Measurements from ENCODE around the gene NBEAL1.
A peak's percentile ranks its signal among the peaks of the same experiment; 100 is the strongest.

The NBEAL1 gene

DNA sequence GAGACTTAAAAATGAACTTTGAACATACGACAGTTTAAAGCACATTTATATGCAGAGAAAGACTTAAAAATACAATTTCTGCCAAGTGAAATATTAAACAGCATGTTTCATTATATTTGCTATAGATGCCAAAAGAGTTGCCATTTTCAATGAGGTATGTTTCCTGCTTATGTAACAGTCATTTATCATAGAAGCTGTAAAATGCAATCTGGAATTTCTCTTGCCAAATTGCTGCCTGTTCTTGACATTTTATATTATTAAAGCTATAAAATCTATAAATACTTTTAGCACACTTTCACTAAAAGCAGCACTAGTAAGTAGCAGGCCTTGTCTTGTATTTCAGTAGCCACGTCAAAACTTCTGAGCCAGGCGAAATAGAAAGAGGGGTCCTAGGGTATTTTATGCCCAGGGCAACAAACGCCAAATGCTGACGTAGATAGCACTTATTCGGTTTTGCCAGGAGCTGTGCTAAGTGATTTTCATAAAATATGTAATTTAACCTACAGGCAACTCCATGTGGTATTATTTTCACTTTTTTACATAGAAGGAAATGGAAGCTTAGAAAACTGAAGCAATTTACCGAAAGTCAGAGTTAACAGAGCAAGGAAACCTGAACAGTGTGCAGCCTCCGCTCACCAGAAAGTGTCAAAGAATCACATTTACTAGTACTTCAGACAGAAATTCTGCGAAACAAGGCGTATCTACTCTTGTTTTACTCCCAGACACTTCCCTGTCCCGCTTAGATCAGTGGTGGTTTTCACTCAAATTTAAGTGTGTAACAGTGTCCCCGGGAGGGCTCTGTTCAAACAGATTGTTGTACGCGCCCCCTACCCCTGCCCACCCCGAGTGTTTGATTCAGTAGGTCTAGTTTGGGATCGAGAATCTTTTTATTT lies 222.9 kb downstream of the NBEAL1 start:
- Histone ChIP-seq H4K20me1 (ENCODE audit: insufficient read depth, low read length, poor library complexity, severe bottlenecking) (peaks cover 12% of the 10 kb centered on the region), H3K9me2 (replicated peaks; ENCODE audit: low read depth, low read length) (no peaks in the 10 kb centered on the region), H2AFZ (ENCODE audit: low read length) (peak overlapping the region; percentile 91; the same call in 1 of the 2 replicates), H3K4me2 (ENCODE audit: low read depth, low read length, poor library complexity, severe bottlenecking) (peak overlapping the region; percentile 56), H3K27me3 (ENCODE audit: insufficient read depth, low read length, poor library complexity, severe bottlenecking) (no peaks in the 10 kb centered on the region), H3K36me3 (ENCODE audit: insufficient read depth, low read length) (no peaks in the 10 kb centered on the region), H3K9ac (ENCODE audit: low read depth, low read length, poor library complexity, severe bottlenecking) (peak overlapping the region; percentile 92), H3F3A (ENCODE audit: low read depth) (no peaks in the 10 kb centered on the region), H3K4me1 (ENCODE audit: insufficient read depth, low read length, poor library complexity, severe bottlenecking) (peaks cover 21% of the 10 kb centered on the region), H3K9me3 (ENCODE audit: insufficient read depth, low read depth, low read length) (no peaks in the 10 kb centered on the region), H3K79me2 (ENCODE audit: insufficient read depth, low read length) (peaks cover 23% of the 10 kb centered on the region), H3K4me3 (ENCODE audit: low read length, poor library complexity, severe bottlenecking) (peak overlapping the region; percentile 95)
- TF ChIP-seq, protein P1, sequence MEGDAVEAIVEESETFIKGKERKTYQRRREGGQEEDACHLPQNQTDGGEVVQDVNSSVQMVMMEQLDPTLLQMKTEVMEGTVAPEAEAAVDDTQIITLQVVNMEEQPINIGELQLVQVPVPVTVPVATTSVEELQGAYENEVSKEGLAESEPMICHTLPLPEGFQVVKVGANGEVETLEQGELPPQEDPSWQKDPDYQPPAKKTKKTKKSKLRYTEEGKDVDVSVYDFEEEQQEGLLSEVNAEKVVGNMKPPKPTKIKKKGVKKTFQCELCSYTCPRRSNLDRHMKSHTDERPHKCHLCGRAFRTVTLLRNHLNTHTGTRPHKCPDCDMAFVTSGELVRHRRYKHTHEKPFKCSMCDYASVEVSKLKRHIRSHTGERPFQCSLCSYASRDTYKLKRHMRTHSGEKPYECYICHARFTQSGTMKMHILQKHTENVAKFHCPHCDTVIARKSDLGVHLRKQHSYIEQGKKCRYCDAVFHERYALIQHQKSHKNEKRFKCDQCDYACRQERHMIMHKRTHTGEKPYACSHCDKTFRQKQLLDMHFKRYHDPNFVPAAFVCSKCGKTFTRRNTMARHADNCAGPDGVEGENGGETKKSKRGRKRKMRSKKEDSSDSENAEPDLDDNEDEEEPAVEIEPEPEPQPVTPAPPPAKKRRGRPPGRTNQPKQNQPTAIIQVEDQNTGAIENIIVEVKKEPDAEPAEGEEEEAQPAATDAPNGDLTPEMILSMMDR (conservative IDR thresholded peaks at IDR 0.05; ENCODE audit: low read length), result no peak
- no peak for TF ChIP-seq EZH2phosphoT487 (IDR thresholded peaks at IDR 0.05; ENCODE audit: borderline replicate concordance)

DNA sequence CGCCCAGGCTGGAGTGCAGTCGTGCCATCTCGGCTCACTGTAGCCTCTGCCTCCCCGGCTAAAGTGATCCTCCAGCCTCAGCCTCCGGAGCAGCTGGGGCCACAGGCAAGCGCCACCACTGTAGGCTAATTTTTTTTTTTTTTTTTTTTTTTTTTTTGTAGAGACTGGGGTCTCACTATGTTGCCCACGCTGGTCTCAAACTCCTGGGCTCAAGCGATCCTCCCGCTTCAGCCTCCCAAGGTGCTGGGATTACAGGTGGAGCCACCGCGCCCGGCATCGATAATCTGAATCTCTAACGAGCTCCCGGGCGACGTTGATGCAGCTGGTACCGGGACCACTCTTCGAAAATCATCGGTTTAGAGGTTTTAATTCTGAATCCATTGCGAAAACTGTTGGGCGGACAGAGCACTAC lies 223.6 kb downstream of the NBEAL1 start:
- no peak for TF ChIP-seq EZH2phosphoT487 (IDR thresholded peaks at IDR 0.05; ENCODE audit: borderline replicate concordance)
- Histone ChIP-seq H3K4me1 (ENCODE audit: insufficient read depth, low read length, poor library complexity, severe bottlenecking) (peaks cover 21% of the 10 kb centered on the region), H3K4me3 (ENCODE audit: low read length, poor library complexity, severe bottlenecking) (peak overlapping the region; percentile 95), H3K27me3 (ENCODE audit: insufficient read depth, low read length, poor library complexity, severe bottlenecking) (no peaks in the 10 kb centered on the region), H3K9ac (ENCODE audit: low read depth, low read length, poor library complexity, severe bottlenecking) (peak overlapping the region; percentile 92), H3K36me3 (ENCODE audit: insufficient read depth, low read length) (no peaks in the 10 kb centered on the region), H3K9me3 (ENCODE audit: insufficient read depth, low read depth, low read length) (no peaks in the 10 kb centered on the region), H2AFZ (ENCODE audit: low read length) (peak overlapping the region; percentile 91), H3K79me2 (ENCODE audit: insufficient read depth, low read length) (peaks cover 28% of the 10 kb centered on the region), H4K20me1 (ENCODE audit: insufficient read depth, low read length, poor library complexity, severe bottlenecking) (peaks cover 12% of the 10 kb centered on the region), H3K4me2 (ENCODE audit: low read depth, low read length, poor library complexity, severe bottlenecking) (peak overlapping the region; percentile 56), H3F3A (ENCODE audit: low read depth) (no peaks in the 10 kb centered on the region), H3K9me2 (replicated peaks; ENCODE audit: low read depth, low read length) (no peaks in the 10 kb centered on the region)

DNA sequence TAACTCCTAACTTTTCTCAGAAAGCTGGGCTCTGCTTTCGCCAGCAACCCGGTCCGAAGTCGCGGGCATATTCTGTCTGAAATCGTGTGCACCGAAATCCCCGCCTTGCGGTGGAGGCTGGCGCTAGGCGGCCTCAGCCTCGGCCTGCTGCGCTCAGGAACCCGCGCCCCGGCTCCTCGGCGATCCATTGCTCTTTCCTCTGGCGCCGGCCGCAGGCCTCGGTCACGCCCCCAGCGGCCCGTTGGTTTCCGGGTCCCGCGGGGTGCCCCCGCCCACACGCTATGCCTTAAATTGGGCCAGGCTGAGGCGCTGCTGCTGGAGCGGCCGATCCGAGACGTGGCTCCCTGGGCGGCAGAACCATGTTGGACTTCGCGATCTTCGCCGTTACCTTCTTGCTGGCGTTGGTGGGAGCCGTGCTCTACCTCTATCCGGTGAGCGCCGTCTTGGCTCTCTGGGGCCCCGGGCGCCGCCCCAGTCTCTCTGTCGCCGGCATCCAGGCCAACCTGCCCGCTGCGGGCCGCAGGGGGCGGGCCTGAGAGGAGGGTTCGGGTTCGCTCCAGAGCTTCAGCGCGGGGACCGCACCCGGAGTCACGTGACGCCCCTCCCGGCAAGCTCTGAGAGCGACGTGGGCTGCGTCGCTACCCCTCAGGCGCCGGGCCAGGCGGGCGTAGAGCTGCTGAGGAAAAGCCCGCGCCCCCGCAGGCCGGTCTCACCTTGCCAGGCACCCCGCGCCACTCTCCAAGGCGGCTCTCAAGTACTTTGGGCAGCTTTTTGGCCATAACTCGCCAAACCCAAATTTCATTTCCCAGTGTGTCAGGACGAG lies 224.2 kb downstream of the NBEAL1 start, which contains the start of gene CYP20A1:
TSS of gene CYP20A1 (plus strand) at position 315 of the 823 bp plus-strand sequence. CDS start at position 360, 45 bp downstream.
- H3F3A ChIP-seq (ENCODE audit: low read depth), result no peaks in the 10 kb centered on the region
- peak within 1 kb of the TSS; percentile 79 for H3K4me2 ChIP-seq (ENCODE audit: low read depth, low read length, poor library complexity, severe bottlenecking)
- H3K79me2 ChIP-seq (ENCODE audit: insufficient read depth, low read length), result peaks cover 28% of the 10 kb centered on the region
- H3K9ac ChIP-seq (ENCODE audit: low read depth, low read length, poor library complexity, severe bottlenecking), result peak within 1 kb of the TSS; percentile 92
- TF ChIP-seq EZH2phosphoT487 (IDR thresholded peaks at IDR 0.05; ENCODE audit: borderline replicate concordance), result no peak
- TF ChIP-seq, protein P1 (conservative IDR thresholded peaks at IDR 0.05; ENCODE audit: low read length), result peak; percentile 37
- H2AFZ ChIP-seq (ENCODE audit: low read length), result peak within 1 kb of the TSS; percentile 96
- H3K4me1 ChIP-seq (ENCODE audit: insufficient read depth, low read length, poor library complexity, severe bottlenecking), result peaks cover 21% of the 10 kb centered on the region
- H3K9me3 ChIP-seq (ENCODE audit: insufficient read depth, low read depth, low read length), result no peaks in the 10 kb centered on the region
- peak within 1 kb of the TSS; percentile 95 for H3K4me3 ChIP-seq (ENCODE audit: low read length, poor library complexity, severe bottlenecking)
- no peaks in the 10 kb centered on the region for H3K36me3 ChIP-seq (ENCODE audit: insufficient read depth, low read length)
- H3K9me2 ChIP-seq (replicated peaks; ENCODE audit: low read depth, low read length), result no peaks in the 10 kb centered on the region
- H4K20me1 ChIP-seq (ENCODE audit: insufficient read depth, low read length, poor library complexity, severe bottlenecking), result peaks cover 12% of the 10 kb centered on the region
- H3K27me3 ChIP-seq (ENCODE audit: insufficient read depth, low read length, poor library complexity, severe bottlenecking), result no peaks in the 10 kb centered on the region
